Gastroesophageal sphincter (tissue), 3 donors: Measurements from ENCODE around the gene UROD.
A peak's percentile ranks its signal among the peaks of the same experiment; 100 is the strongest.

Source experiments
- POLR2AphosphoS5 ChIP-seq: sonication (generic); formaldehyde crosslinking; IDR thresholded peaks from one replicate; pipeline ENCODE4 v1.6.1; 2017; ENCODE audit warnings: antibody characterized with exemption
- TF ChIP-seq, protein P1 (sequence below), 4 experiments: fragments of 200-600 bp in 2 of 4; fragments of 450-650 bp in 2 of 4; sonication (generic) in 1 of 4; IDR thresholded peaks; one replicate each; pipeline ENCODE4 v1.5.1; 2017 to 2019; ENCODE audit warnings: antibody characterized with exemption in 4 of 4, mild to moderate bottlenecking in 2 of 4, moderate library complexity in 2 of 4

DNA sequence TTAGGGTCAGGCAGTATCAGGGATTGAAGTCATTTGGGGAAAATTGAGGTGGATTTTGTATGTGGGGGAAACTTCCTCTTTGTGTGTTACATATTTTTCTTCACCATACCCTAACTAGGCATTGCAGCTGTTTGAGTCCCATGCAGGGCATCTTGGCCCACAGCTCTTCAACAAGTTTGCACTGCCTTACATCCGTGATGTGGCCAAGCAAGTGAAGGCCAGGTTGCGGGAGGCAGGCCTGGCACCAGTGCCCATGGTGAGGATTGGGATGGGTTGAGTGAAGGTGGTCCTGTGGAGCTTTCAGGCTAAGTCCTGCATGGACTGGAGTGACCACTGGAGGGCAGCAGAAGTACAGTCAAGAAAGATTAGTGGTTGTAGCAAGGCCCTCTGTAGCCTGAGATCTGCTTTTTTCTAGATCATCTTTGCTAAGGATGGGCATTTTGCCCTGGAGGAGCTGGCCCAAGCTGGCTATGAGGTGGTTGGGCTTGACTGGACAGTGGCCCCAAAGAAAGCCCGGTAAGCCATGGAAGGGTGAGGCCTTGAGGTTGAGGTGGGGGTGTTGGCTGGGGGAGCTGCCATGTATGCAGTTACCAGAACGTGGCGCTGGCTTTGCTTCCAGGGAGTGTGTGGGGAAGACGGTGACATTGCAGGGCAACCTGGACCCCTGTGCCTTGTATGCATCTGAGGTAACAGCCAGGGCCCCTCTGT, 2.4 kb downstream of the UROD start:
- TF ChIP-seq, protein P1, sequence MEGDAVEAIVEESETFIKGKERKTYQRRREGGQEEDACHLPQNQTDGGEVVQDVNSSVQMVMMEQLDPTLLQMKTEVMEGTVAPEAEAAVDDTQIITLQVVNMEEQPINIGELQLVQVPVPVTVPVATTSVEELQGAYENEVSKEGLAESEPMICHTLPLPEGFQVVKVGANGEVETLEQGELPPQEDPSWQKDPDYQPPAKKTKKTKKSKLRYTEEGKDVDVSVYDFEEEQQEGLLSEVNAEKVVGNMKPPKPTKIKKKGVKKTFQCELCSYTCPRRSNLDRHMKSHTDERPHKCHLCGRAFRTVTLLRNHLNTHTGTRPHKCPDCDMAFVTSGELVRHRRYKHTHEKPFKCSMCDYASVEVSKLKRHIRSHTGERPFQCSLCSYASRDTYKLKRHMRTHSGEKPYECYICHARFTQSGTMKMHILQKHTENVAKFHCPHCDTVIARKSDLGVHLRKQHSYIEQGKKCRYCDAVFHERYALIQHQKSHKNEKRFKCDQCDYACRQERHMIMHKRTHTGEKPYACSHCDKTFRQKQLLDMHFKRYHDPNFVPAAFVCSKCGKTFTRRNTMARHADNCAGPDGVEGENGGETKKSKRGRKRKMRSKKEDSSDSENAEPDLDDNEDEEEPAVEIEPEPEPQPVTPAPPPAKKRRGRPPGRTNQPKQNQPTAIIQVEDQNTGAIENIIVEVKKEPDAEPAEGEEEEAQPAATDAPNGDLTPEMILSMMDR (IDR thresholded peaks at IDR 0.05), result peak in 3 of 4 experiments; percentile 91 to 95 (median 91)
- no peak for TF ChIP-seq POLR2AphosphoS5
